ENCODE results near the gene ACTN2.

DNA sequence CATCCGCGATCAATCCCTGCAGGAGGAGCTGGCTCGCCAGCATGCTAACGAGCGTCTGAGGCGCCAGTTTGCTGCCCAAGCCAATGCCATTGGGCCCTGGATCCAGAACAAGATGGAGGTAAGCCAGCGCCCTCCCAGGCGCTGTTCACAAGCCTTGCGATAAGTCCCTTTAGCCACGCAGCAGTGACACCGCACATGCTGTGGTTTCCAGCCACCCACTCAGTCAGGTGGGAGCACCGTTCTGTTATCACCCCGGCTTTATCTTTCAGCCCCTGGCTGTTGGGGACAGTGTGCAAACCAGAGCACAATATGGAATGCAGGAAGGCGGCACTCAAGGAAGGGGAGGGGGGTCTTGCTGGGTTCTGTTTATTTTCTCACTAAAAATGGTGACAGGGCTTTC, 67.7 kb downstream of the ACTN2 start:
- TF ChIP-seq, protein P1, sequence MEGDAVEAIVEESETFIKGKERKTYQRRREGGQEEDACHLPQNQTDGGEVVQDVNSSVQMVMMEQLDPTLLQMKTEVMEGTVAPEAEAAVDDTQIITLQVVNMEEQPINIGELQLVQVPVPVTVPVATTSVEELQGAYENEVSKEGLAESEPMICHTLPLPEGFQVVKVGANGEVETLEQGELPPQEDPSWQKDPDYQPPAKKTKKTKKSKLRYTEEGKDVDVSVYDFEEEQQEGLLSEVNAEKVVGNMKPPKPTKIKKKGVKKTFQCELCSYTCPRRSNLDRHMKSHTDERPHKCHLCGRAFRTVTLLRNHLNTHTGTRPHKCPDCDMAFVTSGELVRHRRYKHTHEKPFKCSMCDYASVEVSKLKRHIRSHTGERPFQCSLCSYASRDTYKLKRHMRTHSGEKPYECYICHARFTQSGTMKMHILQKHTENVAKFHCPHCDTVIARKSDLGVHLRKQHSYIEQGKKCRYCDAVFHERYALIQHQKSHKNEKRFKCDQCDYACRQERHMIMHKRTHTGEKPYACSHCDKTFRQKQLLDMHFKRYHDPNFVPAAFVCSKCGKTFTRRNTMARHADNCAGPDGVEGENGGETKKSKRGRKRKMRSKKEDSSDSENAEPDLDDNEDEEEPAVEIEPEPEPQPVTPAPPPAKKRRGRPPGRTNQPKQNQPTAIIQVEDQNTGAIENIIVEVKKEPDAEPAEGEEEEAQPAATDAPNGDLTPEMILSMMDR (conservative IDR thresholded peaks at IDR 0.05; ENCODE audit: low read length): no peak
- TF ChIP-seq EZH2phosphoT487 (IDR thresholded peaks at IDR 0.05; ENCODE audit: borderline replicate concordance): no peak

All from Loucy (cell line).